Measurements from ENCODE around the gene NFATC4. TPM values are rescaled to one million over a fixed set of nuclear protein-coding genes. Genes with fewer than 3 reads are reported as not detected.

NFATC4 gene
- total and polyA plus RNA-seq, 10 of the 15 experiments (the other 5 are each of a cell fraction or from before 2014, with no cell fraction given): 0.97 to 14.3 (median 4.9) TPM

DNA sequence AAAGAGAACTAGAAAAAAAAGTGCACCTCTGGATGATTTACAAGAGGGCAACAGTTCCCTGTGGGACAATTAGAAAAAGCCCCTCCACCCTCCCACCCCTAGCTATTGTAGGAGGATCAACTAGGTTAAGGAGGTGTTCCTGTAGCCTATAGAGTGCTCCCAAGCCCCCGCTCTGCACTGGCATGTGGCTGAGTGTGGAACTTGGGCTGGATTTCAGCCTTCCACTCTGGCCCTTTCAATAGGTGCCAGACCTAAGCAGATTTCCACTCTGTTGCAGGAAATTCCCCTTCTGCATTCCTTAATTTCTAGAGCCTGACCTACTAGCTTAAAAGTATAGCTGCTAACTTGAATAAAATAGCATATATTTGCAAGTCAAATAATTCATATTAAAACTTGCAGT is 2.8 kb downstream of the NFATC4 start:
- Histone ChIP-seq H3K4me2 (ENCODE audit: control insufficient read depth, insufficient read depth) (no peak overlapping the region), H3K4me3 (no peak overlapping the region), H2AFZ (ENCODE audit: control insufficient read depth, low read depth, low read length) (no peak overlapping the region), H4K20me1 (ENCODE audit: control insufficient read depth, insufficient read depth) (no peaks in the 10 kb centered on the region), H3K9ac (ENCODE audit: control insufficient read depth, insufficient read depth, low read length) (no peak overlapping the region), H3K27ac (ENCODE audit: control insufficient read depth, insufficient read depth) (no peak overlapping the region), H3K36me3 (ENCODE audit: control insufficient read depth in 2 of 2, insufficient read depth in 2 of 2, low read length in 1 of 2) (no peaks in the 10 kb centered on the region), H3K27me3 (replicated peaks in 1 of 2; ENCODE audit: control insufficient read depth in 2 of 2, insufficient read depth in 2 of 2, low read length in 1 of 2) (peaks cover 1 to 6% of the 10 kb centered on the region in 2 experiments), H3K4me1 (ENCODE audit: control insufficient read depth, insufficient read depth, low read length) (peaks cover 13% of the 10 kb centered on the region), H3K79me2 (ENCODE audit: control insufficient read depth, insufficient read depth, low read length) (no peaks in the 10 kb centered on the region), H3K9me3 (replicated peaks; ENCODE audit: control insufficient read depth, insufficient read depth, low read length) (no peaks in the 10 kb centered on the region)
- WGBS (ENCODE audit: insufficient coverage, insufficient replicate concordance, low lambda C conversion rate, missing lambda C conversion rate): 92% methylated on average over 1 of the region's 1 CpG
- DNase-seq (ENCODE audit: low read depth, low spot score) (no peak), ATAC-seq (no peak), FAIRE-seq (no peak)
- BruUV-seq (replicated peaks): no TSS peak
- ChIA-PET CTCF (interaction anchor here (1.1 to 4.4 kb wide), 9 partner anchors 9 to 100 kb away, joined by 3 to 22 read pairs (median 4); no protein-coding TSS in a partner anchor), SMC1A (ENCODE audit: uncharacterized antibody, unreplicated experiment) (interaction anchor here (0.5 to 1.6 kb wide), 5 partner anchors 9 to 169 kb away, joined by 3 to 8 read pairs (median 3); partner anchors contain the start of gene RIPK3), POLR2A (interaction anchor here (0.6 to 1.1 kb wide), 4 partner anchors 18 to 173 kb away, joined by 3 to 4 read pairs (median 4); no protein-coding TSS in a partner anchor), RAD21 (ENCODE audit: unreplicated experiment) (interaction anchor here (1.2 to 2.0 kb wide), 3 partner anchors 9 to 61 kb away, joined by 3 to 7 read pairs (median 4); no protein-coding TSS in a partner anchor)
- in situ Hi-C loops (cut with MboI): no loop called here
- intact Hi-C loops (cut with micrococcal nuclease; ENCODE audit: unreplicated experiment): no loop called here
- TF ChIP-seq CREB1 (IDR thresholded peaks at IDR 0.05; ENCODE audit: low read depth): no peak
- no peak for TF ChIP-seq RAD51 (IDR thresholded peaks at IDR 0.05)
- TF ChIP-seq RB1 (IDR thresholded peaks at IDR 0.05; ENCODE audit: borderline replicate concordance): no peak
- TF ChIP-seq, protein P1, sequence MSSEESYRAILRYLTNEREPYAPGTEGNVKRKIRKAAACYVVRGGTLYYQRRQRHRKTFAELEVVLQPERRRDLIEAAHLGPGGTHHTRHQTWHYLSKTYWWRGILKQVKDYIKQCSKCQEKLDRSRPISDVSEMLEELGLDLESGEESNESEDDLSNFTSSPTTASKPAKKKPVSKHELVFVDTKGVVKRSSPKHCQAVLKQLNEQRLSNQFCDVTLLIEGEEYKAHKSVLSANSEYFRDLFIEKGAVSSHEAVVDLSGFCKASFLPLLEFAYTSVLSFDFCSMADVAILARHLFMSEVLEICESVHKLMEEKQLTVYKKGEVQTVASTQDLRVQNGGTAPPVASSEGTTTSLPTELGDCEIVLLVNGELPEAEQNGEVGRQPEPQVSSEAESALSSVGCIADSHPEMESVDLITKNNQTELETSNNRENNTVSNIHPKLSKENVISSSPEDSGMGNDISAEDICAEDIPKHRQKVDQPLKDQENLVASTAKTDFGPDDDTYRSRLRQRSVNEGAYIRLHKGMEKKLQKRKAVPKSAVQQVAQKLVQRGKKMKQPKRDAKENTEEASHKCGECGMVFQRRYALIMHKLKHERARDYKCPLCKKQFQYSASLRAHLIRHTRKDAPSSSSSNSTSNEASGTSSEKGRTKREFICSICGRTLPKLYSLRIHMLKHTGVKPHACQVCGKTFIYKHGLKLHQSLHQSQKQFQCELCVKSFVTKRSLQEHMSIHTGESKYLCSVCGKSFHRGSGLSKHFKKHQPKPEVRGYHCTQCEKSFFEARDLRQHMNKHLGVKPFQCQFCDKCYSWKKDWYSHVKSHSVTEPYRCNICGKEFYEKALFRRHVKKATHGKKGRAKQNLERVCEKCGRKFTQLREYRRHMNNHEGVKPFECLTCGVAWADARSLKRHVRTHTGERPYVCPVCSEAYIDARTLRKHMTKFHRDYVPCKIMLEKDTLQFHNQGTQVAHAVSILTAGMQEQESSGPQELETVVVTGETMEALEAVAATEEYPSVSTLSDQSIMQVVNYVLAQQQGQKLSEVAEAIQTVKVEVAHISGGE (CRISPR knock-in tag; IDR thresholded peaks at IDR 0.05): no peak
- no peak for TF ChIP-seq CBX3 (IDR thresholded peaks at IDR 0.05; ENCODE audit: borderline replicate concordance, low read depth)
- TF ChIP-seq, protein P2, sequence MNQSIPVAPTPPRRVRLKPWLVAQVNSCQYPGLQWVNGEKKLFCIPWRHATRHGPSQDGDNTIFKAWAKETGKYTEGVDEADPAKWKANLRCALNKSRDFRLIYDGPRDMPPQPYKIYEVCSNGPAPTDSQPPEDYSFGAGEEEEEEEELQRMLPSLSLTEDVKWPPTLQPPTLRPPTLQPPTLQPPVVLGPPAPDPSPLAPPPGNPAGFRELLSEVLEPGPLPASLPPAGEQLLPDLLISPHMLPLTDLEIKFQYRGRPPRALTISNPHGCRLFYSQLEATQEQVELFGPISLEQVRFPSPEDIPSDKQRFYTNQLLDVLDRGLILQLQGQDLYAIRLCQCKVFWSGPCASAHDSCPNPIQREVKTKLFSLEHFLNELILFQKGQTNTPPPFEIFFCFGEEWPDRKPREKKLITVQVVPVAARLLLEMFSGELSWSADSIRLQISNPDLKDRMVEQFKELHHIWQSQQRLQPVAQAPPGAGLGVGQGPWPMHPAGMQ (IDR thresholded peaks at IDR 0.05; ENCODE audit: borderline replicate concordance): no peak
- TF ChIP-seq, protein P3, sequence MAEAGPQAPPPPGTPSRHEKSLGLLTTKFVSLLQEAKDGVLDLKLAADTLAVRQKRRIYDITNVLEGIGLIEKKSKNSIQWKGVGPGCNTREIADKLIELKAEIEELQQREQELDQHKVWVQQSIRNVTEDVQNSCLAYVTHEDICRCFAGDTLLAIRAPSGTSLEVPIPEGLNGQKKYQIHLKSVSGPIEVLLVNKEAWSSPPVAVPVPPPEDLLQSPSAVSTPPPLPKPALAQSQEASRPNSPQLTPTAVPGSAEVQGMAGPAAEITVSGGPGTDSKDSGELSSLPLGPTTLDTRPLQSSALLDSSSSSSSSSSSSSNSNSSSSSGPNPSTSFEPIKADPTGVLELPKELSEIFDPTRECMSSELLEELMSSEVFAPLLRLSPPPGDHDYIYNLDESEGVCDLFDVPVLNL (IDR thresholded peaks at IDR 0.05; ENCODE audit: low read depth, low read length): no peak
- TF ChIP-seq ZNF24 (IDR thresholded peaks at IDR 0.05): no peak
- no peak for TF ChIP-seq HDAC2 (IDR thresholded peaks at IDR 0.05)
- no peak for TF ChIP-seq POLR2AphosphoS5 (IDR thresholded peaks at IDR 0.05; ENCODE audit: low read length)
- TF ChIP-seq EP300 (IDR thresholded peaks at IDR 0.05; ENCODE audit: borderline replicate concordance in 1 of 2, control insufficient read depth in 1 of 2, low read depth in 2 of 2, low read length in 2 of 2): no peak
- no peak for TF ChIP-seq IKZF1 (conservative IDR thresholded peaks at IDR 0.05)
- no peak for TF ChIP-seq PAX5 (IDR thresholded peaks at IDR 0.05; ENCODE audit: borderline replicate concordance, low read depth, low read length)
- no peak for TF ChIP-seq ASH2L (IDR thresholded peaks at IDR 0.05; ENCODE audit: borderline replicate concordance, low read depth)
- TF ChIP-seq, protein P4, sequence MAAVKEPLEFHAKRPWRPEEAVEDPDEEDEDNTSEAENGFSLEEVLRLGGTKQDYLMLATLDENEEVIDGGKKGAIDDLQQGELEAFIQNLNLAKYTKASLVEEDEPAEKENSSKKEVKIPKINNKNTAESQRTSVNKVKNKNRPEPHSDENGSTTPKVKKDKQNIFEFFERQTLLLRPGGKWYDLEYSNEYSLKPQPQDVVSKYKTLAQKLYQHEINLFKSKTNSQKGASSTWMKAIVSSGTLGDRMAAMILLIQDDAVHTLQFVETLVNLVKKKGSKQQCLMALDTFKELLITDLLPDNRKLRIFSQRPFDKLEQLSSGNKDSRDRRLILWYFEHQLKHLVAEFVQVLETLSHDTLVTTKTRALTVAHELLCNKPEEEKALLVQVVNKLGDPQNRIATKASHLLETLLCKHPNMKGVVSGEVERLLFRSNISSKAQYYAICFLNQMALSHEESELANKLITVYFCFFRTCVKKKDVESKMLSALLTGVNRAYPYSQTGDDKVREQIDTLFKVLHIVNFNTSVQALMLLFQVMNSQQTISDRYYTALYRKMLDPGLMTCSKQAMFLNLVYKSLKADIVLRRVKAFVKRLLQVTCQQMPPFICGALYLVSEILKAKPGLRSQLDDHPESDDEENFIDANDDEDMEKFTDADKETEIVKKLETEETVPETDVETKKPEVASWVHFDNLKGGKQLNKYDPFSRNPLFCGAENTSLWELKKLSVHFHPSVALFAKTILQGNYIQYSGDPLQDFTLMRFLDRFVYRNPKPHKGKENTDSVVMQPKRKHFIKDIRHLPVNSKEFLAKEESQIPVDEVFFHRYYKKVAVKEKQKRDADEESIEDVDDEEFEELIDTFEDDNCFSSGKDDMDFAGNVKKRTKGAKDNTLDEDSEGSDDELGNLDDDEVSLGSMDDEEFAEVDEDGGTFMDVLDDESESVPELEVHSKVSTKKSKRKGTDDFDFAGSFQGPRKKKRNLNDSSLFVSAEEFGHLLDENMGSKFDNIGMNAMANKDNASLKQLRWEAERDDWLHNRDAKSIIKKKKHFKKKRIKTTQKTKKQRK (IDR thresholded peaks at IDR 0.05; ENCODE audit: low read depth, low read length): no peak
- no peak for TF ChIP-seq BRCA1 (IDR thresholded peaks at IDR 0.05; ENCODE audit: low read depth, low read length)
